HUES48 (cell line): ENCODE measurements around the gene UNC5A.
A peak's percentile ranks its signal among the peaks of the same experiment; 100 is the strongest.

Experiments
- H3K27ac ChIP-seq: one replicate; pipeline ENCODE4 v1.7.0; 2013; ENCODE audit warnings: low read depth, low read length, inconsistent platforms
- H3K27me3 ChIP-seq: 2 replicates; pipeline ENCODE4 v1.6.1; 2013; ENCODE audit warnings: mild to moderate bottlenecking, low read length; ENCODE audit not compliant: control insufficient read depth, insufficient read depth
- H3K36me3 ChIP-seq: 2 replicates; pipeline ENCODE4 v1.6.1; 2013; ENCODE audit warnings: low read length; ENCODE audit not compliant: control insufficient read depth, insufficient read depth
- H3K4me1 ChIP-seq: 2 replicates; pipeline ENCODE4 v1.6.1; 2013; ENCODE audit warnings: mild to moderate bottlenecking, low read length; ENCODE audit not compliant: control insufficient read depth, insufficient read depth
- H3K4me3 ChIP-seq: 2 replicates; pipeline ENCODE4 v1.5.1; 2013; ENCODE audit warnings: mild to moderate bottlenecking, low read depth, low read length
- H3K9ac ChIP-seq: 2 replicates; pipeline ENCODE4 v1.6.1; 2013; ENCODE audit warnings: mild to moderate bottlenecking, low read depth, low read length, moderate library complexity
- H3K9me3 ChIP-seq: 2 replicates; pipeline ENCODE4 v1.6.1; 2013; ENCODE audit warnings: low read length; ENCODE audit not compliant: control insufficient read depth, insufficient read depth

UNC5A gene

GRCh38 chr5:176810081-176810597 is at the start of gene UNC5A:
UNC5A (plus strand) TSS chr5:176810559; CDS start chr5:176810751, 192 bp downstream.
- Histone ChIP-seq H3K4me1 (peaks cover 7% of the 10 kb centered on the region), H3K9me3 (no peaks in the 10 kb centered on the region), H3K36me3 (no peaks in the 10 kb centered on the region), H3K27ac (no peak within 1 kb of the TSS), H3K9ac (no peak within 1 kb of the TSS), H3K27me3 (peaks cover 62% of the 10 kb centered on the region), H3K4me3 (peak within 1 kb of the TSS; percentile 71)

- Histone ChIP-seq H3K27ac (no peak overlapping the region), H3K9ac (no peak overlapping the region), H3K36me3 (no peaks in the 10 kb centered on the region), H3K4me3 (no peak overlapping the region), H3K9me3 (no peaks in the 10 kb centered on the region), H3K27me3 (no peaks in the 10 kb centered on the region), H3K4me1 (no peaks in the 10 kb centered on the region)
Observed at GRCh38 chr5:176761755-176762154, 48.6 kb upstream of the UNC5A start.

GRCh38 chr5:176762489-176762888 is 47.9 kb upstream of the UNC5A start:
- Histone ChIP-seq H3K27me3 (no peaks in the 10 kb centered on the region), H3K9me3 (no peaks in the 10 kb centered on the region), H3K9ac (no peak overlapping the region), H3K36me3 (no peaks in the 10 kb centered on the region), H3K27ac (no peak overlapping the region), H3K4me3 (no peak overlapping the region), H3K4me1 (no peaks in the 10 kb centered on the region)

GRCh38 chr5:176765687-176766086 is 44.7 kb upstream of the UNC5A start:
- Histone ChIP-seq H3K4me3 (no peak overlapping the region), H3K9me3 (no peaks in the 10 kb centered on the region), H3K27ac (no peak overlapping the region), H3K36me3 (no peaks in the 10 kb centered on the region), H3K4me1 (no peaks in the 10 kb centered on the region), H3K27me3 (no peaks in the 10 kb centered on the region), H3K9ac (no peak overlapping the region)

- H3K4me1 ChIP-seq, result no peaks in the 10 kb centered on the region
- no peaks in the 10 kb centered on the region for H3K27me3 ChIP-seq
- H3K9me3 ChIP-seq, result no peaks in the 10 kb centered on the region
- no peaks in the 10 kb centered on the region for H3K36me3 ChIP-seq
- no peak overlapping the region for H3K4me3 ChIP-seq
- no peak overlapping the region for H3K9ac ChIP-seq
- H3K27ac ChIP-seq, result no peak overlapping the region
Observed at GRCh38 chr5:176768174-176768970, 42.0 kb upstream of the UNC5A start.

- Histone ChIP-seq H3K36me3 (no peaks in the 10 kb centered on the region), H3K4me3 (no peak overlapping the region), H3K27me3 (no peaks in the 10 kb centered on the region), H3K9ac (no peak overlapping the region), H3K9me3 (no peaks in the 10 kb centered on the region), H3K27ac (no peak overlapping the region), H3K4me1 (peaks cover 7% of the 10 kb centered on the region)
Observed at GRCh38 chr5:176769911-176770310, 40.4 kb upstream of the UNC5A start.

- no peaks in the 10 kb centered on the region for H3K9me3 ChIP-seq
- H3K9ac ChIP-seq, result no peak overlapping the region
- no peaks in the 10 kb centered on the region for H3K27me3 ChIP-seq
- H3K4me3 ChIP-seq, result no peak overlapping the region
- H3K4me1 ChIP-seq, result peaks cover 11% of the 10 kb centered on the region
- H3K36me3 ChIP-seq, result no peaks in the 10 kb centered on the region
- H3K27ac ChIP-seq, result no peak overlapping the region
Observed at GRCh38 chr5:176770431-176770830, 39.9 kb upstream of the UNC5A start.

GRCh38 chr5:176771102-176771845 is 39.1 kb upstream of the UNC5A start:
- no peaks in the 10 kb centered on the region for H3K27me3 ChIP-seq
- H3K9me3 ChIP-seq, result no peaks in the 10 kb centered on the region
- no peak overlapping the region for H3K27ac ChIP-seq
- H3K4me3 ChIP-seq, result no peak overlapping the region
- H3K9ac ChIP-seq, result no peak overlapping the region
- H3K4me1 ChIP-seq, result peaks cover 12% of the 10 kb centered on the region
- no peaks in the 10 kb centered on the region for H3K36me3 ChIP-seq

GRCh38 chr5:176772271-176773210 is 37.8 kb upstream of the UNC5A start:
- no peak overlapping the region for H3K9ac ChIP-seq
- no peaks in the 10 kb centered on the region for H3K27me3 ChIP-seq
- H3K27ac ChIP-seq, result no peak overlapping the region
- no peak overlapping the region for H3K4me3 ChIP-seq
- H3K36me3 ChIP-seq, result no peaks in the 10 kb centered on the region
- H3K4me1 ChIP-seq, result peaks cover 14% of the 10 kb centered on the region
- H3K9me3 ChIP-seq, result no peaks in the 10 kb centered on the region

- peaks cover 14% of the 10 kb centered on the region for H3K4me1 ChIP-seq
- H3K27me3 ChIP-seq, result no peaks in the 10 kb centered on the region
- H3K9ac ChIP-seq, result no peak overlapping the region
- no peaks in the 10 kb centered on the region for H3K9me3 ChIP-seq
- no peaks in the 10 kb centered on the region for H3K36me3 ChIP-seq
- H3K4me3 ChIP-seq, result no peak overlapping the region
- no peak overlapping the region for H3K27ac ChIP-seq
Observed at GRCh38 chr5:176773408-176774035, 36.8 kb upstream of the UNC5A start.
